Liver (tissue), 9 donors: ENCODE results near the gene IFNW1. TPM values are rescaled to one million over a fixed set of nuclear protein-coding genes. Genes with fewer than 3 reads are reported as not detected.
"Not testable (repeated sequence)": the region's sequence is repeated elsewhere in the genome, so short reads cannot be mapped to it uniquely, and the experiment has no call there.

Experiments
- DNase-seq: peaks from one replicate; pipeline ENCODE4 v3.0.0-alpha.2; 2017; ENCODE audit warnings: low spot score
- H3K27ac ChIP-seq, 2 donors: one replicate each; pipeline ENCODE4 v1.7.0; 2013; ENCODE audit warnings: inconsistent platforms in 2 of 2, low read length in 2 of 2, control low read depth in 1 of 2, low read depth in 1 of 2, mild to moderate bottlenecking in 1 of 2
- H3K27me3 ChIP-seq, 4 donors: one replicate each; pipeline versions ENCODE4 v1.6.1 to v1.7.0; 2013; ENCODE audit warnings: low read length in 3 of 4, inconsistent platforms in 1 of 4, mild to moderate bottlenecking in 1 of 4, moderate library complexity in 1 of 4; ENCODE audit not compliant: control insufficient read depth in 4 of 4, insufficient read depth in 4 of 4
- H3K36me3 ChIP-seq, 4 donors: one replicate each; pipeline versions ENCODE4 v1.6.1 to v1.7.0; 2013; ENCODE audit warnings: low read length in 3 of 4, mild to moderate bottlenecking in 3 of 4, low read depth in 1 of 4, moderate library complexity in 1 of 4; ENCODE audit not compliant: control insufficient read depth in 4 of 4, insufficient read depth in 3 of 4
- H3K4me1 ChIP-seq, 4 donors: one replicate each; pipeline versions ENCODE4 v1.6.1 to v1.7.0; 2013; ENCODE audit warnings: low read length in 3 of 4, mild to moderate bottlenecking in 3 of 4, moderate library complexity in 1 of 4; ENCODE audit not compliant: control insufficient read depth in 4 of 4, insufficient read depth in 4 of 4
- H3K4me3 ChIP-seq, 3 donors: one replicate each; pipeline versions ENCODE4 v1.6.1 to v1.7.0; 2013; ENCODE audit warnings: low read length in 3 of 3, control low read depth in 1 of 3, low read depth in 1 of 3, mild to moderate bottlenecking in 1 of 3
- H3K9ac ChIP-seq, 2 donors: one replicate each; pipeline ENCODE4 v1.7.0; 2013; ENCODE audit warnings: low read length in 2 of 2, mild to moderate bottlenecking in 2 of 2, moderate library complexity in 2 of 2, control low read depth in 1 of 2, low read depth in 1 of 2
- H3K9me3 ChIP-seq, 4 donors: one replicate each; pipeline versions ENCODE4 v1.6.1 to v1.7.0; 2013; ENCODE audit warnings: low read length in 3 of 4; ENCODE audit not compliant: control insufficient read depth in 4 of 4
- FOXA1 ChIP-seq: IDR thresholded peaks from 2 replicates; pipeline ENCODE4 v1.6.1; 2016; ENCODE audit warnings: antibody characterized with exemption
- FOXA2 ChIP-seq: IDR thresholded peaks from 2 replicates; pipeline ENCODE4 v1.6.1; 2016; ENCODE audit warnings: antibody characterized with exemption
- GABPA ChIP-seq, 2 donors: IDR thresholded peaks in 1 of 2; conservative IDR thresholded peaks in 1 of 2; 2 replicates each; pipeline ENCODE4 v1.6.1; 2016; ENCODE audit warnings: antibody characterized with exemption in 2 of 2, mild to moderate bottlenecking in 1 of 2, moderate library complexity in 1 of 2
- HNF4A ChIP-seq, 2 donors: conservative IDR thresholded peaks; 2 replicates each; pipeline ENCODE4 v1.6.1; 2016; ENCODE audit warnings: antibody characterized with exemption in 2 of 2, mild to moderate bottlenecking in 2 of 2
- HNF4G ChIP-seq: IDR thresholded peaks from 2 replicates; pipeline ENCODE4 v1.6.1; 2016; ENCODE audit warnings: antibody characterized with exemption
- MAX ChIP-seq: IDR thresholded peaks from 2 replicates; pipeline ENCODE4 v1.6.1; 2016; ENCODE audit warnings: antibody characterized with exemption
- NR2F2 ChIP-seq: IDR thresholded peaks from 2 replicates; pipeline ENCODE4 v1.6.1; 2016; ENCODE audit warnings: antibody characterized with exemption
- RAD21 ChIP-seq, 2 donors: IDR thresholded peaks; 2 replicates each; pipeline ENCODE4 v1.6.1; 2016; ENCODE audit warnings: antibody characterized with exemption in 2 of 2, mild to moderate bottlenecking in 2 of 2
- REST ChIP-seq: IDR thresholded peaks from 2 replicates; pipeline ENCODE4 v1.6.1; 2016; ENCODE audit warnings: antibody characterized with exemption, mild to moderate bottlenecking
- RXRA ChIP-seq, 2 donors: IDR thresholded peaks; 2 replicates each; pipeline ENCODE4 v1.6.1; 2017 to 2018; ENCODE audit warnings: antibody characterized with exemption in 2 of 2, mild to moderate bottlenecking in 1 of 2
- TAF1 ChIP-seq: conservative IDR thresholded peaks from 2 replicates; pipeline ENCODE4 v1.6.1; 2016; ENCODE audit warnings: antibody characterized with exemption, mild to moderate bottlenecking
- YY1 ChIP-seq: IDR thresholded peaks from 2 replicates; pipeline ENCODE4 v1.6.1; 2016; ENCODE audit warnings: antibody characterized with exemption, mild to moderate bottlenecking
- WGBS: extraction: QIAGEN DNeasy Blood & Tissue Kit; methylation state at CpG from one replicate; pipeline ENCODE4 v1.1.7; 2013; 5-methylcytosine and 5-hydroxymethylcytosine counted together
- polyA plus RNA-seq, 2 donors: library from polyadenylated mRNA; stranded (reverse) in 1 of 2; unstranded in 1 of 2; fragments of 200-250 nt in 1 of 2; fragments of >200 nt in 1 of 2; fragmentation: Nextera tagmentation in 1 of 2; extraction: Ambion mirVana in 1 of 2; gene quantifications; one replicate each; pipeline versions ENCODE4 v1.2.1 to v1.2.3, GENCODE V29; 2013 to 2015
- total RNA-seq, 2 donors: library from RNA; depleted of rRNA; stranded (reverse); fragments of >200 nt; gene quantifications; one replicate each; pipeline ENCODE4 v1.2.3, GENCODE V29; 2014
- donor health status: healthy.
- donor health status: healthy.
- donor health status: healthy.
- donor health status: healthy.
- donor health status: healthy.

IFNW1 gene
- total and polyA plus RNA-seq, 4 donors = not detected

- Histone ChIP-seq H3K4me1 (peaks cover 0 to 1% (median 0%) of the 10 kb centered on the region in 4 donors), H3K27ac (no peak overlapping the region), H3K4me3 (no peak overlapping the region), H3K36me3 (no peaks in the 10 kb centered on the region), H3K9ac (no peak overlapping the region), H3K27me3 (no peaks in the 10 kb centered on the region), H3K9me3 (no peaks in the 10 kb centered on the region)
- no peak for DNase-seq
- 64% methylated on average over 3 of the region's 3 CpGs for WGBS
- TF ChIP-seq MAX (no peak), HNF4A (conservative IDR thresholded peaks at IDR 0.05) (no peak), GABPA (IDR thresholded peaks at IDR 0.05 in 1 of 2, conservative IDR thresholded peaks at IDR 0.05 in 1 of 2) (no peak), FOXA2 (no peak), NR2F2 (no peak), FOXA1 (no peak), RXRA (IDR thresholded peaks at IDR 0.05) (no peak)
Measured at GRCh38 chr9:21135736-21136135, 5.9 kb downstream of the IFNW1 start.

- H3K27me3 ChIP-seq, H3K4me1 ChIP-seq, H3K4me3 ChIP-seq, H3K27ac ChIP-seq, DNase-seq, H3K36me3 ChIP-seq, H3K9ac ChIP-seq, H3K9me3 ChIP-seq: not testable (repeated sequence)
Measured at GRCh38 chr9:21128186-21128585, 13.4 kb downstream of the IFNW1 start.

GRCh38 chr9:21121595-21122251, 19.9 kb downstream of the IFNW1 start:
- DNase-seq = no peak
- Histone ChIP-seq H3K9ac (no peak overlapping the region), H3K4me1 (no peaks in the 10 kb centered on the region), H3K27ac (no peak overlapping the region), H3K4me3 (no peak overlapping the region), H3K9me3 (no peaks in the 10 kb centered on the region), H3K36me3 (no peaks in the 10 kb centered on the region), H3K27me3 (no peaks in the 10 kb centered on the region)
- WGBS = 67% methylated on average over 4 of the region's 4 CpGs
- TF ChIP-seq RAD21 (IDR thresholded peaks at IDR 0.05) (no peak), GABPA (IDR thresholded peaks at IDR 0.05 in 1 of 2, conservative IDR thresholded peaks at IDR 0.05 in 1 of 2) (no peak), FOXA2 (no peak), YY1 (no peak), TAF1 (no peak), REST (no peak), HNF4G (no peak), RXRA (IDR thresholded peaks at IDR 0.05) (no peak)
